Fibroblast of lung (primary cell): ENCODE results near the gene CHST11.

Experiments
- EZH2 ChIP-seq: IDR thresholded peaks from 2 replicates; pipeline ENCODE4 v1.5.1; 2012; ENCODE audit warnings: low read length, control low read depth, mild to moderate bottlenecking; ENCODE audit errors: missing control alignments
- TF ChIP-seq, protein P1 (sequence below), 2 donors: IDR thresholded peaks in 1 of 2; conservative IDR thresholded peaks in 1 of 2; 1 replicate in 1 of 2; 2 replicates in 1 of 2; pipeline ENCODE4 v1.5.1; 2011 to 2012; ENCODE audit warnings: low read length in 2 of 2, control low read depth in 1 of 2, inconsistent platforms in 1 of 2, low read depth in 1 of 2, mild to moderate bottlenecking in 1 of 2

DNA sequence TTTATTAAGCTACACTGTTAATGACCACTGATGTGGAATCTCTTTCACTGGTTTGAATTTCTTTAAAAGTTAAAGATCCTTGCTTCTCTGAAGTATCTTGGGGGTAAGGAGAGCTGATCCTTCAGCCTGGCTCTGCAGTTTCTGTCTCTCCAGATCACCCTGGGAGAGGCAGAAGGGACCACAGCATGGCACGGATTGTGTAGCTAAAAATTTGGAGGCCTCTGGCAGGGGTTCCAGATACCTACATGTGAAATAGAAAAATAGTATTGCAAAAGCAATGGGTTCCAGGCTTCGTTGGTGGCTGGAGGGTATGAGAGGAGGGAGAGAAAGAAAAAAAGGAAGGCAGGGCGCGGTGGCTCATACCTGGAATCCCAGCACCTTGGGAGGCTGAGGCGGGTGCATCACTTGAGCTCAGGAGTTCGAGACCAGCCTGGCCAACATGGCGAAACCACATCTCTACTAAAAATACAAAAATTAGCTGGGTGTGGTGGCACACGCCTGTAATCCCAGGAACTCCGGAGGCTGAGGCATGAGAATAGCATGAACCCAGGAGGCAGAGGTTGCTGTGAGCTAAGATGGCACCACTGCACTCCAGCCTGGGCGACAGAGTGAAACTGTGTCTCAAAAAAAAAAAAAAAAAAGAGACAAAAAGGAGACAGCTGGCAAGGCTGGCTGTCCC lies 3.4 kb downstream of the CHST11 start:
- TF ChIP-seq, protein P1, sequence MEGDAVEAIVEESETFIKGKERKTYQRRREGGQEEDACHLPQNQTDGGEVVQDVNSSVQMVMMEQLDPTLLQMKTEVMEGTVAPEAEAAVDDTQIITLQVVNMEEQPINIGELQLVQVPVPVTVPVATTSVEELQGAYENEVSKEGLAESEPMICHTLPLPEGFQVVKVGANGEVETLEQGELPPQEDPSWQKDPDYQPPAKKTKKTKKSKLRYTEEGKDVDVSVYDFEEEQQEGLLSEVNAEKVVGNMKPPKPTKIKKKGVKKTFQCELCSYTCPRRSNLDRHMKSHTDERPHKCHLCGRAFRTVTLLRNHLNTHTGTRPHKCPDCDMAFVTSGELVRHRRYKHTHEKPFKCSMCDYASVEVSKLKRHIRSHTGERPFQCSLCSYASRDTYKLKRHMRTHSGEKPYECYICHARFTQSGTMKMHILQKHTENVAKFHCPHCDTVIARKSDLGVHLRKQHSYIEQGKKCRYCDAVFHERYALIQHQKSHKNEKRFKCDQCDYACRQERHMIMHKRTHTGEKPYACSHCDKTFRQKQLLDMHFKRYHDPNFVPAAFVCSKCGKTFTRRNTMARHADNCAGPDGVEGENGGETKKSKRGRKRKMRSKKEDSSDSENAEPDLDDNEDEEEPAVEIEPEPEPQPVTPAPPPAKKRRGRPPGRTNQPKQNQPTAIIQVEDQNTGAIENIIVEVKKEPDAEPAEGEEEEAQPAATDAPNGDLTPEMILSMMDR (conservative IDR thresholded peaks at IDR 0.05 in 1 of 2, IDR thresholded peaks at IDR 0.05 in 1 of 2; ENCODE audit: low read depth in 1 of 2, low read length in 2 of 2): no peak
- no peak for TF ChIP-seq EZH2
